ENCODE results near the gene ATF4.

GRCh38 chr22:39493759-39494158, 26.6 kb upstream of the ATF4 start:
- no peak for TF ChIP-seq CTCF (IDR thresholded peaks at IDR 0.05; ENCODE audit: insufficient read depth, low read length, poor library complexity, severe bottlenecking)
- no peak for TF ChIP-seq EZH2phosphoT487 (conservative IDR thresholded peaks at IDR 0.05; ENCODE audit: low read length)

All from SU-DHL-6 (cell line).